ENCODE data around the gene GSS.

- no peak for TF ChIP-seq POLR2A (IDR thresholded peaks at IDR 0.05)
- TF ChIP-seq CTCF (IDR thresholded peaks at IDR 0.05) = no peak
Measured at GRCh38 chr20:34915749-34916455, 39.7 kb downstream of the GSS start.

Measured in esophagus squamous epithelium (tissue), 4 donors.